Transverse colon (tissue), 3 donors: Measurements from ENCODE around the gene ZNF423.

ENCODE experiments used
- EP300 ChIP-seq: sonication (generic); formaldehyde crosslinking; IDR thresholded peaks from one replicate; pipeline ENCODE4 v1.6.1; 2017; ENCODE audit warnings: antibody characterized with exemption, low read depth
- TF ChIP-seq, protein P1 (sequence below), 5 experiments: fragments of 200-600 bp in 3 of 5; fragments of 450-650 bp in 2 of 5; sonication (generic) in 3 of 5; IDR thresholded peaks; 1 replicate in 2 of 5; 2 replicates in 3 of 5; pipeline ENCODE4 v1.5.1; 2016 to 2017; ENCODE audit warnings: antibody characterized with exemption in 5 of 5, inconsistent platforms in 3 of 5, mild to moderate bottlenecking in 2 of 5, moderate library complexity in 1 of 5

DNA sequence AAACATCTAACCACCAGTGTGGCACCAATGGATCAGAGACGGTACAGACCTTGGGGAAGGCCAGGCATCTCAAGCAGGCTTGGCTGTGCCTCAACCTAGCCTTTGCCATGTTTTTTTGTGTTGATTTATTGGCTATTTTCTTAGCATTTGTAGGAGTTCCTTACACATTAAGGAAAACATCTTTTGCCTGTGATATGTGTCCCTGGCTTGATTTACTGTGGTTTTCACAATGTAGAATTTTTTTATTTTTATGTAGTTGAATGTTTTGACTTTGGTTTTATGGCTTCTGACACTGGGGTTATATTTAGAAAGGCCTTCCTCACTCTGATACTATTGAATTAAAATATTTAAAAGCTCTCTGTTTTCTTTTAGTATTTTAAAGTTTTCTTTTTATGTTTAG, 132.6 kb downstream of the ZNF423 start:
- TF ChIP-seq EP300: no peak
- TF ChIP-seq, protein P1, sequence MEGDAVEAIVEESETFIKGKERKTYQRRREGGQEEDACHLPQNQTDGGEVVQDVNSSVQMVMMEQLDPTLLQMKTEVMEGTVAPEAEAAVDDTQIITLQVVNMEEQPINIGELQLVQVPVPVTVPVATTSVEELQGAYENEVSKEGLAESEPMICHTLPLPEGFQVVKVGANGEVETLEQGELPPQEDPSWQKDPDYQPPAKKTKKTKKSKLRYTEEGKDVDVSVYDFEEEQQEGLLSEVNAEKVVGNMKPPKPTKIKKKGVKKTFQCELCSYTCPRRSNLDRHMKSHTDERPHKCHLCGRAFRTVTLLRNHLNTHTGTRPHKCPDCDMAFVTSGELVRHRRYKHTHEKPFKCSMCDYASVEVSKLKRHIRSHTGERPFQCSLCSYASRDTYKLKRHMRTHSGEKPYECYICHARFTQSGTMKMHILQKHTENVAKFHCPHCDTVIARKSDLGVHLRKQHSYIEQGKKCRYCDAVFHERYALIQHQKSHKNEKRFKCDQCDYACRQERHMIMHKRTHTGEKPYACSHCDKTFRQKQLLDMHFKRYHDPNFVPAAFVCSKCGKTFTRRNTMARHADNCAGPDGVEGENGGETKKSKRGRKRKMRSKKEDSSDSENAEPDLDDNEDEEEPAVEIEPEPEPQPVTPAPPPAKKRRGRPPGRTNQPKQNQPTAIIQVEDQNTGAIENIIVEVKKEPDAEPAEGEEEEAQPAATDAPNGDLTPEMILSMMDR (IDR thresholded peaks at IDR 0.05): no peak
